Activated CD4-positive, CD25-positive, alpha-beta regulatory T cell (primary cell): ENCODE results near the gene BDNF.

Experiments used
- DNase-seq, 4 experiments: peaks; one replicate each; lab custom pipeline; 2025; lab: John Stamatoyannopoulos, UW

Gene BDNF

GRCh38 chr11:27625347-27625912, 74.8 kb downstream of the BDNF start:
- DNase-seq, result no peak

GRCh38 chr11:27623945-27624523, 76.2 kb downstream of the BDNF start:
- no peak for DNase-seq

GRCh38 chr11:27622541-27623300, 77.5 kb downstream of the BDNF start:
- no peak for DNase-seq

- no peak for DNase-seq
Observed at GRCh38 chr11:27621405-27622161, 78.7 kb downstream of the BDNF start.

GRCh38 chr11:27619763-27620335, 80.4 kb downstream of the BDNF start:
- DNase-seq, result no peak

GRCh38 chr11:27619039-27619574, 81.1 kb downstream of the BDNF start:
- no peak for DNase-seq

GRCh38 chr11:27618281-27618915, 81.9 kb downstream of the BDNF start:
- no peak for DNase-seq

- no peak for DNase-seq
Observed at GRCh38 chr11:27616711-27617110, 83.5 kb downstream of the BDNF start.

GRCh38 chr11:27615833-27616232, 84.4 kb downstream of the BDNF start:
- DNase-seq, result no peak

GRCh38 chr11:27614092-27614491, 86.2 kb downstream of the BDNF start:
- DNase-seq, result no peak

GRCh38 chr11:27612932-27613880, 87.0 kb downstream of the BDNF start:
- DNase-seq, result no peak

GRCh38 chr11:27611947-27612455, 88.3 kb downstream of the BDNF start:
- no peak for DNase-seq

- no peak for DNase-seq
Observed at GRCh38 chr11:27611390-27611789, 88.9 kb downstream of the BDNF start.

GRCh38 chr11:27610946-27611345, 89.3 kb downstream of the BDNF start:
- DNase-seq, result no peak

GRCh38 chr11:27610280-27610679, 90.0 kb downstream of the BDNF start:
- no peak for DNase-seq

GRCh38 chr11:27608951-27609350, 91.3 kb downstream of the BDNF start:
- DNase-seq, result no peak

GRCh38 chr11:27605422-27605821, 94.8 kb downstream of the BDNF start:
- DNase-seq, result no peak
